Activated T-helper 2 cell treated with anti-CD3 and anti-CD28 coated beads, Interferon-gamma antibody, Interleukin-2, Interleukin-4, amounts not matched to agents 10 μg/mL and 5 μg/mL and 100 μg/mL, durations not matched to agents 14 hours and 24 hours and 36 hours (primary cell): ENCODE data around the gene TAF11L7. TPM values are rescaled to one million over a fixed set of nuclear protein-coding genes. Genes with fewer than 3 reads are reported as not detected.
"Not testable (repeated sequence)": the region's sequence is repeated elsewhere in the genome, so short reads cannot be mapped to it uniquely, and the experiment has no call there.

ENCODE experiments used
- DNase-seq: peaks from one replicate; pipeline ENCODE4 v3.0.0; 2021; ENCODE audit warnings: low spot score
- H3K27ac Mint-ChIP-seq: one replicate; pipeline ENCODE4 v1.8.0; 2021; ENCODE audit warnings: mixed read lengths
- H3K27me3 Mint-ChIP-seq: one replicate; pipeline ENCODE4 v1.8.0; 2021; ENCODE audit warnings: low read depth, mixed read lengths
- H3K36me3 Mint-ChIP-seq: one replicate; pipeline ENCODE4 v1.8.0; 2021; ENCODE audit warnings: low read depth, mixed read lengths
- H3K4me1 Mint-ChIP-seq: one replicate; pipeline ENCODE4 v1.8.0; 2021; ENCODE audit warnings: low read depth, mixed read lengths
- H3K4me3 Mint-ChIP-seq: one replicate; pipeline ENCODE4 v1.8.0; 2021; ENCODE audit warnings: low read depth, mild to moderate bottlenecking, moderate library complexity, mixed read lengths
- H3K9me3 Mint-ChIP-seq: one replicate; pipeline ENCODE4 v1.8.0; 2021; ENCODE audit warnings: mixed read lengths
- intact Hi-C: fragments of 100-400 bp; cut with micrococcal nuclease; formaldehyde crosslinking; loops from one replicate; pipeline ENCODE4 v1.15.1; 2023
- total RNA-seq: library from RNA; stranded (reverse); gene quantifications from 2 replicates; pipeline ENCODE4 v1.2.3, GENCODE V29; 2022

Gene TAF11L7
- total RNA-seq, 1 donor from 2014 or later = not detected

DNA sequence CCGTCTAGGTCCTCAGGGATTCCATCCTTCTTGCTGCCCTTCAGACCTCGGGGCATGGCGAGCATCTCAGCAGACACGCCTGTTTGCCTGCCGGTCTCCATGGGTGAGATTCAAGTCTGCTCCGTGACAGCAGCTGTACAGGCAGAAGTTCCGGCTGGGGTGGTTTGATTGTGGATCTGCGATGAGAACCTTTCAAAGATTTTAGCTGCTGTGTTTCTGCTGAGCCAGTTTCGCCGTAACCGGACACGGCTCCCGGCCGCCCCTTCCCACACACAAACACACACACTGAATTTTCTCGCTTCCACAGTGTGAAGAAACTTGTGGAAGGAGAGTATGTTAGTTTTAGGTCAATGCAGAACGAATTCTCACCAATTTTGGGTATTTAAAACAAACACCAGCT, 5.3 kb upstream of the TAF11L7 start, which contains the start of gene TAF11L8:
TAF11L8 (minus strand) TSS at position 101 of the 400 bp plus-strand sequence.
- DNase-seq, H3K27ac Mint-ChIP-seq, H3K27me3 Mint-ChIP-seq, H3K9me3 Mint-ChIP-seq, H3K4me3 Mint-ChIP-seq, intact Hi-C loops, H3K36me3 Mint-ChIP-seq, H3K4me1 Mint-ChIP-seq: not testable (repeated sequence)

Other genes starting within 250 kb of the TAF11L7 start
- not detected in 2 replicates for gene TAF11L2, start 87.5 kb downstream of the TAF11L7 start, total RNA-seq
- gene TAF11L3, start 67.4 kb downstream of the TAF11L7 start, total RNA-seq = not detected in 2 replicates
- gene TAF11L4, start 64.0 kb downstream of the TAF11L7 start, total RNA-seq = not detected in 2 replicates
- not detected in 2 replicates for gene TAF11L5, start 60.5 kb downstream of the TAF11L7 start, total RNA-seq
- not detected in 2 replicates for gene TAF11L6, start 57.1 kb downstream of the TAF11L7 start, total RNA-seq
- gene TAF11L8, start 5.2 kb upstream of the TAF11L7 start, total RNA-seq = not detected in 2 replicates
- gene TAF11L9, start 8.6 kb upstream of the TAF11L7 start, total RNA-seq = not detected in 2 replicates
- gene TAF11L10, start 12.1 kb upstream of the TAF11L7 start, total RNA-seq = not detected in 2 replicates
- not detected in 2 replicates for gene TAF11L11, start 18.4 kb upstream of the TAF11L7 start, total RNA-seq
- not detected in 2 replicates for gene TAF11L12, start 24.6 kb upstream of the TAF11L7 start, total RNA-seq
- gene TAF11L13, start 46.3 kb upstream of the TAF11L7 start, total RNA-seq = not detected in 2 replicates
- gene TAF11L14, start 48.7 kb upstream of the TAF11L7 start, total RNA-seq = not detected in 2 replicates